Measurements from ENCODE around the gene CCDC93.

DNA sequence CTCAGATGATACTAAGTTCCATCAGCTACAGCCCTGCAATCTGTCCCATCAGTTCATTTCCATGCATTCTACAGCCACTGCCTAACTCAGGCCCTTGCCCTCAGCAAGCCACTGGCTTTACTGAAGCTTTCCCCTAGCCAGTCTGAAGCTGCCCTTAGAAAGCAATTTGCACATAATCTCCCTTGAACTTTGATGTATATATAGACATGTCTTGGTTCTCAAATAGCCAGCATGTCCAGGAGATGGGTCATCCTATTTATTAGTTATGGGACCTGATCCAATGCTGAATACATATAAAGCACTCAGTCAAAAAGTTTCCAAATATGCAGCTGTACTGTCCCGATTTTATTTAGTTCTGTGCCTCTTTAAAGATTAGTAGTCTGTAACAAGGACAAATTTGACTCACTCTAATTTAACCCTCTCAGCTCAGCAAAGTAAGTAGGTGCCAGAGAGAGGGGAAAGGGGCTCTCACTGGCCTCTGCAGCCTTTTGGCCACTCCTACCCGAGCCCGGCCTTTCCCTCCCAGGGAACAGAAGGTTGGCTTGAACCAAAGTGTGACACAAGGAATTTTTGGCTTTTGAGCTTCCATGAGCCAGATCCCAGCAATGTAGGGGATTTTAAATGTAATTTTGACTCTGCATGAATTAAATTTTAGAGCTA, 70.7 kb downstream of the CCDC93 start:
- TF ChIP-seq, protein P1, sequence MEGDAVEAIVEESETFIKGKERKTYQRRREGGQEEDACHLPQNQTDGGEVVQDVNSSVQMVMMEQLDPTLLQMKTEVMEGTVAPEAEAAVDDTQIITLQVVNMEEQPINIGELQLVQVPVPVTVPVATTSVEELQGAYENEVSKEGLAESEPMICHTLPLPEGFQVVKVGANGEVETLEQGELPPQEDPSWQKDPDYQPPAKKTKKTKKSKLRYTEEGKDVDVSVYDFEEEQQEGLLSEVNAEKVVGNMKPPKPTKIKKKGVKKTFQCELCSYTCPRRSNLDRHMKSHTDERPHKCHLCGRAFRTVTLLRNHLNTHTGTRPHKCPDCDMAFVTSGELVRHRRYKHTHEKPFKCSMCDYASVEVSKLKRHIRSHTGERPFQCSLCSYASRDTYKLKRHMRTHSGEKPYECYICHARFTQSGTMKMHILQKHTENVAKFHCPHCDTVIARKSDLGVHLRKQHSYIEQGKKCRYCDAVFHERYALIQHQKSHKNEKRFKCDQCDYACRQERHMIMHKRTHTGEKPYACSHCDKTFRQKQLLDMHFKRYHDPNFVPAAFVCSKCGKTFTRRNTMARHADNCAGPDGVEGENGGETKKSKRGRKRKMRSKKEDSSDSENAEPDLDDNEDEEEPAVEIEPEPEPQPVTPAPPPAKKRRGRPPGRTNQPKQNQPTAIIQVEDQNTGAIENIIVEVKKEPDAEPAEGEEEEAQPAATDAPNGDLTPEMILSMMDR (IDR thresholded peaks at IDR 0.05; ENCODE audit: low read depth, low read length): no peak
- TF ChIP-seq POLR2A (IDR thresholded peaks at IDR 0.05; ENCODE audit: extremely low read depth, insufficient read length): no peak
- TF ChIP-seq, protein P2, sequence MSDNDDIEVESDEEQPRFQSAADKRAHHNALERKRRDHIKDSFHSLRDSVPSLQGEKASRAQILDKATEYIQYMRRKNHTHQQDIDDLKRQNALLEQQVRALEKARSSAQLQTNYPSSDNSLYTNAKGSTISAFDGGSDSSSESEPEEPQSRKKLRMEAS (IDR thresholded peaks at IDR 0.05; ENCODE audit: low read depth, low read length): no peak
